Coronary artery (tissue), 2 donors: ENCODE measurements around the gene PRKCZ.

ENCODE experiments used
- DNase-seq: peaks from one replicate; pipeline ENCODE4 v3.0.0-alpha.2; 2017; ENCODE audit warnings: low spot score
- H3K27ac ChIP-seq, 2 donors: fragments of 200-600 bp; sonication (generic); one replicate each; pipeline ENCODE4 v1.5.1; 2016 to 2019
- H3K4me3 ChIP-seq: fragments of 200-600 bp; sonication (generic); 2 replicates; pipeline ENCODE4 v1.5.1; 2016; ENCODE audit warnings: mild to moderate bottlenecking, moderate library complexity
- CTCF ChIP-seq: fragments of 200-600 bp; sonication (generic); IDR thresholded peaks from one replicate; pipeline ENCODE4 v1.5.1; 2019; ENCODE audit warnings: antibody characterized with exemption

The PRKCZ gene

GRCh38 chr1:2205191-2205952, 155.2 kb downstream of the PRKCZ start:
- H3K27ac ChIP-seq, result peak overlapping the region; percentile 94 to 99
- no peak for TF ChIP-seq CTCF
- H3K4me3 ChIP-seq, result peak overlapping the region; percentile 61
- peak; percentile 97 for DNase-seq

- H3K27ac ChIP-seq, result peak overlapping the region; percentile 94 to 99
- H3K4me3 ChIP-seq, result peak overlapping the region; percentile 68
- no peak for TF ChIP-seq CTCF
- DNase-seq, result peak; percentile 81
Measured at GRCh38 chr1:2206813-2207487, 156.7 kb downstream of the PRKCZ start.

- peak; percentile 98 for DNase-seq
- no peak for TF ChIP-seq CTCF
- Histone ChIP-seq H3K27ac (peak overlapping the region; percentile 94 to 99), H3K4me3 (peak overlapping the region; percentile 68)
Measured at GRCh38 chr1:2208309-2209239, 158.4 kb downstream of the PRKCZ start.

GRCh38 chr1:2209400-2210083, 159.3 kb downstream of the PRKCZ start:
- Histone ChIP-seq H3K27ac (peak overlapping the region; percentile 94 to 99), H3K4me3 (peak overlapping the region; percentile 68)
- no peak for TF ChIP-seq CTCF
- DNase-seq, result peak; percentile 80

GRCh38 chr1:2210084-2210653, 160.0 kb downstream of the PRKCZ start:
- H3K4me3 ChIP-seq, result no peak overlapping the region
- H3K27ac ChIP-seq, result peak overlapping the region; percentile 94 to 99
- TF ChIP-seq CTCF, result no peak
- peak; percentile 76 for DNase-seq

GRCh38 chr1:2210786-2211185, 160.6 kb downstream of the PRKCZ start:
- no peak overlapping the region for H3K4me3 ChIP-seq
- DNase-seq, result peak; percentile 75
- peak overlapping the region; percentile 94 to 99 for H3K27ac ChIP-seq
- no peak for TF ChIP-seq CTCF
